OCI-LY1 (cell line): ENCODE data around the gene PLCD3.

Source experiments
- H2AFZ ChIP-seq: fragments of 200-600 bp; sonication (generic), shearing (Covaris generic); 2 replicates; pipeline ENCODE4 v1.6.0; 2014; ENCODE audit warnings: antibody characterized with exemption, mild to moderate bottlenecking, low read length
- H3F3A ChIP-seq: fragments of 200-600 bp; sonication (generic), shearing (Covaris generic); 2 replicates; pipeline ENCODE4 v1.6.0; 2014; ENCODE audit warnings: mild to moderate bottlenecking, antibody characterized with exemption, low read length, moderate library complexity; ENCODE audit not compliant: insufficient read depth
- H3K27ac ChIP-seq: fragments of 200-600 bp; sonication (generic); 2 replicates; pipeline ENCODE4 v1.5.1; 2014; ENCODE audit warnings: low read length, mixed run types, mild to moderate bottlenecking, low read depth; ENCODE audit not compliant: poor library complexity, severe bottlenecking
- H3K27me3 ChIP-seq: fragments of 200-600 bp; sonication (generic); 2 replicates; pipeline ENCODE4 v1.6.0; 2014; ENCODE audit warnings: antibody characterized with exemption, mild to moderate bottlenecking, low read length, moderate library complexity; ENCODE audit not compliant: insufficient read depth
- H3K36me3 ChIP-seq: fragments of 200-600 bp; sonication (generic); 2 replicates; pipeline ENCODE4 v1.6.1; 2014; ENCODE audit warnings: mild to moderate bottlenecking, antibody characterized with exemption, low read length, moderate library complexity, mixed read lengths; ENCODE audit not compliant: insufficient read depth
- H3K4me1 ChIP-seq: fragments of 200-600 bp; sonication (generic); 2 replicates; pipeline ENCODE4 v1.5.1; 2014; ENCODE audit warnings: mild to moderate bottlenecking, low read length, moderate library complexity; ENCODE audit not compliant: insufficient read depth, severe bottlenecking
- H3K4me2 ChIP-seq: fragments of 200-600 bp; sonication (generic), shearing (Covaris generic); 2 replicates; pipeline ENCODE4 v1.6.1; 2014; ENCODE audit warnings: low read length
- H3K4me3 ChIP-seq: fragments of 200-600 bp; sonication (generic); 2 replicates; pipeline ENCODE4 v1.5.1; 2014; ENCODE audit warnings: low read length, low read depth, mild to moderate bottlenecking, mixed read lengths; ENCODE audit not compliant: poor library complexity, severe bottlenecking
- H3K79me2 ChIP-seq: fragments of 200-600 bp; shearing (Covaris generic); 2 replicates; pipeline ENCODE4 v1.6.1; 2016; ENCODE audit warnings: mixed run types, low read length, mixed read lengths; ENCODE audit not compliant: insufficient read depth
- H3K9ac ChIP-seq: fragments of 200-600 bp; sonication (generic), shearing (Covaris generic); 2 replicates; pipeline ENCODE4 v1.6.1; 2014; ENCODE audit warnings: mild to moderate bottlenecking, low read length, mixed read lengths
- H3K9me2 ChIP-seq: fragments of 200-600 bp; sonication (generic), shearing (Covaris generic); 2 replicates; pipeline ENCODE4 v1.6.1; 2014; ENCODE audit warnings: low read depth, mild to moderate bottlenecking, low read length, mixed read lengths
- H3K9me3 ChIP-seq: fragments of 200-600 bp; shearing (Covaris generic); 2 replicates; pipeline ENCODE4 v1.6.1; 2014; ENCODE audit warnings: low read length, mixed read lengths
- H4K20me1 ChIP-seq: fragments of 200-600 bp; sonication (generic), shearing (Covaris generic); 2 replicates; pipeline ENCODE4 v1.6.0; 2016; ENCODE audit warnings: mild to moderate bottlenecking, low read length; ENCODE audit not compliant: insufficient read depth
- CTCF ChIP-seq: fragments of 200-600 bp; sonication (generic), shearing (Covaris generic); IDR thresholded peaks from 2 replicates; pipeline ENCODE4 v1.5.1; 2017; ENCODE audit warnings: mild to moderate bottlenecking, antibody characterized with exemption, low read length, moderate library complexity, mixed read lengths
- EZH2 ChIP-seq: fragments of 200-600 bp; sonication (generic), shearing (Covaris generic); IDR thresholded peaks from 2 replicates; pipeline ENCODE4 v1.8.0; 2017; ENCODE audit warnings: borderline replicate concordance, mixed run types, mild to moderate bottlenecking, antibody characterized with exemption, low read length, moderate library complexity, mixed read lengths

The PLCD3 gene

DNA sequence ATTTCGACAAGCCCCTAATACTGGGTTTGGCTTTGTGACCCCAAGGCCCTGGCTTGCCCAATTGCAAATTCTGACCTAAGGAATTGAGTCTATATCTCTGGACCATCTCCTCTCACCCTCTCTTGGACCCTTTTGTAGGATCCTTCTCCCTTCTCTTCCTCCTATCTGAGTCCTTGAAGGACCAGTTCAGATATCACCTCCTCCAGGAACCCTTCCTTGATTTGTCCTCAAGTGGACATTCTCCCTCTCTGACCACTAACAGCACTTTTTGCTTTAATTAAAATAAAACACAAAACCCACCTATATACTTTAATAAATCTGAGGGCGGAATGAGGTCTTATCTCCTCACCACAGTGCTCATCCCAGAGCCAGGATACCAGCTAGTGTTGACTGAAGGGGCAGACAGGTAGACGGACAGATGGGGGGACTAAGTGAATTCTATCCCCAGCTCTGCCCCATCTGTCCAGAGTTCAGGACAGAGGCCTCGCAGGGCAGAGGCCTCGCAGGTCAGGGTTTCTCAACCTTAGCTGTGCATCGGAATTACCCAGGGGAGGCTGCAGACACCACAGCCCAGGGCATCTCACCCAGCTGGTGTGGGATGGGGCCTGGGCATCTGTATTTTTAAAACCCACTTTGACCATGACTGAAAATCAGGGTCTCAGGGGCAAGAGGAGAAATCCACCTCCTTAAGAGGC lies 9.1 kb downstream of the PLCD3 start:
- Histone ChIP-seq H3K27me3 (no peaks in the 10 kb centered on the region), H3K9me3 (no peaks in the 10 kb centered on the region), H3K4me3 (no peak overlapping the region), H3K9me2 (no peaks in the 10 kb centered on the region), H3K27ac (no peak overlapping the region), H3K36me3 (no peaks in the 10 kb centered on the region), H3K4me2 (no peak overlapping the region), H3K4me1 (no peaks in the 10 kb centered on the region), H3K79me2 (no peaks in the 10 kb centered on the region), H3K9ac (no peak overlapping the region), H2AFZ (no peak overlapping the region), H3F3A (no peaks in the 10 kb centered on the region), H4K20me1 (no peaks in the 10 kb centered on the region)
- TF ChIP-seq EZH2 (no peak), CTCF (no peak)

DNA sequence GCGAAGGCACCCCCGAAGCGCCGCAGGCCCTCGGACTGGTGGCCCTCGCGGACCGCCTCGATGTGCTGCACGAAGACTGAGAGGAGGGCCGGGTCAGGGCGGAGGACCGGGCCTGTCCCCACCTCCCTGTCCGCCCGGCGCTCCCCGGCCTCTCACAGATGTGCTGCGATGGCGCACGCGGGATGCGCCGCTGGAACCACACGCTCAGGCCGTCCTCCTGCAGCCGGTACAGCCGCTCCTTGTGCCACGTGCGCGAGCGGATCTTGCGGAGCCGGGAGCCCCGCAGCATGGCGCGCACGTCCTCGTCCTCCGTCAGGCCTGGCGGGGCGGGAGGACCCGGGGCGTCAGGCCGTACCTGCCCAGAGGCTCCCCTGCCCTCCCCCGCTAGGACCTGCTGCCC lies 11.3 kb downstream of the PLCD3 start:
- TF ChIP-seq CTCF (no peak), EZH2 (no peak)
- no peak overlapping the region for H3K4me2 ChIP-seq

DNA sequence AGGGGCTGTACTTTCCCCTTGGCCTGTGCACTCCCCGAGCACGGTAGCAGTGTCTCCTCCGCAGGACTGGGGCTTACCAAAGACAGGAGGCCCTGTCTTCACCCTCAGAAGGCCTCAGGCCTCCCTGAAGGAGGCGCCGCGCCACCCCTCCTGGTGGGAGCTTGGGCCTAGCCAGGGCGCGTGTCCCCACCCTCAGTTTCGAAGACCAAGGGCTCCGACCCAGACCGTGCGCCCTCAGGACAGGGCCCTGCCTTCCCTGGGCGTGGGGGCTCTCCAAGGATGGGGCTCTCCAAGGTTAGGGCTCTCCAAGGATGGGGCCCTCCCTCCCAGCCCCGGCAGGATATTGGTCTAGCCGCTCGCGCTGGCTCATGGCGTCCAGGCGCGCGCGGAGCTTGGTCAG lies 11.8 kb downstream of the PLCD3 start:
- Histone ChIP-seq H3K9ac (no peak overlapping the region), H4K20me1 (no peaks in the 10 kb centered on the region), H3K4me2 (no peak overlapping the region), H3F3A (no peaks in the 10 kb centered on the region), H3K36me3 (no peaks in the 10 kb centered on the region), H3K4me3 (no peak overlapping the region), H3K4me1 (no peaks in the 10 kb centered on the region), H3K9me3 (no peaks in the 10 kb centered on the region), H3K9me2 (no peaks in the 10 kb centered on the region), H2AFZ (no peak overlapping the region), H3K27ac (no peak overlapping the region), H3K79me2 (no peaks in the 10 kb centered on the region), H3K27me3 (peaks cover 12% of the 10 kb centered on the region; the same call in 1 of the 2 replicates)
- TF ChIP-seq CTCF (no peak), EZH2 (no peak)

More for the DNA sequence above, 11.3 kb downstream of the PLCD3 start:
- H3K9me2 ChIP-seq = no peaks in the 10 kb centered on the region
- H3K4me1 ChIP-seq = no peaks in the 10 kb centered on the region
- no peaks in the 10 kb centered on the region for H4K20me1 ChIP-seq
- 0 out of 2 replicates have a peak, but pooled peaks cover 8% of the 10 kb centered on the region for H3K27me3 ChIP-seq
- H2AFZ ChIP-seq = no peak overlapping the region
- no peaks in the 10 kb centered on the region for H3K79me2 ChIP-seq
- no peaks in the 10 kb centered on the region for H3K36me3 ChIP-seq
- H3K9ac ChIP-seq = no peak overlapping the region
- H3F3A ChIP-seq = no peaks in the 10 kb centered on the region
- no peak overlapping the region for H3K4me3 ChIP-seq
- no peak overlapping the region for H3K27ac ChIP-seq
- H3K9me3 ChIP-seq = no peaks in the 10 kb centered on the region
